ENCODE data around the gene DNASE1. TPM values are rescaled to one million over a fixed set of nuclear protein-coding genes. Genes with fewer than 3 reads are reported as not detected.
A peak's percentile ranks its signal among the peaks of the same experiment; 100 is the strongest.

Gene DNASE1
- total RNA-seq, 3 donors from 2014 or later (not counting 1 experiment from before 2014, with no cell fraction given): 29.9 to 47.8 (median 34.9) TPM

- H3K4me3 Mint-ChIP-seq: no peak overlapping the region
- peaks cover 0 to 4% of the 10 kb centered on the region in 2 donors for H3K4me1 Mint-ChIP-seq
- no peak overlapping the region for H3K27ac ChIP-seq (ENCODE audit: low read length)
- intact Hi-C loops (cut with micrococcal nuclease): no loop called here
- H3K27ac Mint-ChIP-seq: no peak overlapping the region
- peak in 1 of 3 donors; percentile 44 for ATAC-seq
- no peaks in the 10 kb centered on the region for H3K27me3 ChIP-seq (ENCODE audit: control insufficient read depth, insufficient read depth, low read length)
- WGBS (ENCODE audit: insufficient coverage): 18% methylated on average over 4 of the region's 4 CpGs
- no peaks in the 10 kb centered on the region for H3K36me3 Mint-ChIP-seq
- H3K4me3 ChIP-seq (ENCODE audit: low read length): no peak overlapping the region
- H3K4me1 ChIP-seq (ENCODE audit: control insufficient read depth, insufficient read depth, low read length): peaks cover 12% of the 10 kb centered on the region
- no peaks in the 10 kb centered on the region for H3K27me3 Mint-ChIP-seq (ENCODE audit: low read depth in 2 of 2)
- no peaks in the 10 kb centered on the region for H3K9me3 ChIP-seq (ENCODE audit: control insufficient read depth, insufficient read depth, low read length)
- no peaks in the 10 kb centered on the region for H3K36me3 ChIP-seq (ENCODE audit: control insufficient read depth, insufficient read depth, low read length)
- DNase-seq: peak in 1 of 2 donors; percentile 17
- no peak for TF ChIP-seq CTCF (IDR thresholded peaks at IDR 0.05)
- no peaks in the 10 kb centered on the region for H3K9me3 Mint-ChIP-seq
These were observed 44.5 kb downstream of the DNASE1 start for GRCh38 chr16:3698941-3699340.

- no peaks in the 10 kb centered on the region for H3K27me3 Mint-ChIP-seq (ENCODE audit: low read depth in 2 of 2)
- no peaks in the 10 kb centered on the region for H3K36me3 Mint-ChIP-seq
- H3K27me3 ChIP-seq (ENCODE audit: control insufficient read depth, insufficient read depth, low read length): no peaks in the 10 kb centered on the region
- H3K27ac ChIP-seq (ENCODE audit: low read length): no peak overlapping the region
- H3K4me1 Mint-ChIP-seq: peaks cover 0 to 12% of the 10 kb centered on the region in 2 donors
- no peak overlapping the region for H3K4me3 ChIP-seq (ENCODE audit: low read length)
- no peak for ATAC-seq
- intact Hi-C loops (cut with micrococcal nuclease): no loop called here
- peaks cover 12% of the 10 kb centered on the region for H3K4me1 ChIP-seq (ENCODE audit: control insufficient read depth, insufficient read depth, low read length)
- H3K9me3 ChIP-seq (ENCODE audit: control insufficient read depth, insufficient read depth, low read length): no peaks in the 10 kb centered on the region
- H3K36me3 ChIP-seq (ENCODE audit: control insufficient read depth, insufficient read depth, low read length): no peaks in the 10 kb centered on the region
- no peaks in the 10 kb centered on the region for H3K9me3 Mint-ChIP-seq
- H3K27ac Mint-ChIP-seq: no peak overlapping the region
- TF ChIP-seq CTCF (IDR thresholded peaks at IDR 0.05): no peak
- no peak for DNase-seq
- H3K4me3 Mint-ChIP-seq: no peak overlapping the region
- 100% methylated on average over 3 of the region's 4 CpGs for WGBS (ENCODE audit: insufficient coverage)
These were observed 47.0 kb downstream of the DNASE1 start for GRCh38 chr16:3701531-3701930.

GRCh38 chr16:3702082-3702481 is 47.6 kb downstream of the DNASE1 start:
- Histone ChIP-seq H3K27me3 (ENCODE audit: control insufficient read depth, insufficient read depth, low read length) (no peaks in the 10 kb centered on the region), H3K27ac (ENCODE audit: low read length) (no peak overlapping the region), H3K9me3 (ENCODE audit: control insufficient read depth, insufficient read depth, low read length) (no peaks in the 10 kb centered on the region), H3K4me3 (ENCODE audit: low read length) (no peak overlapping the region), H3K4me1 (ENCODE audit: control insufficient read depth, insufficient read depth, low read length) (peaks cover 12% of the 10 kb centered on the region), H3K36me3 (ENCODE audit: control insufficient read depth, insufficient read depth, low read length) (no peaks in the 10 kb centered on the region)
- Mint-ChIP-seq H3K27me3 (ENCODE audit: low read depth in 2 of 2) (no peaks in the 10 kb centered on the region), H3K27ac (no peak overlapping the region), H3K9me3 (no peaks in the 10 kb centered on the region), H3K4me1 (peaks cover 0 to 12% of the 10 kb centered on the region in 2 donors), H3K4me3 (no peak overlapping the region), H3K36me3 (no peaks in the 10 kb centered on the region)
- intact Hi-C loops (cut with micrococcal nuclease): no loop called here
- WGBS (ENCODE audit: insufficient coverage): 94% methylated on average over 7 of the region's 7 CpGs
- no peak for TF ChIP-seq CTCF (IDR thresholded peaks at IDR 0.05)
- ATAC-seq (no peak), DNase-seq (no peak)

GRCh38 chr16:3706253-3707012 is 51.9 kb downstream of the DNASE1 start:
- H3K4me1 ChIP-seq (ENCODE audit: control insufficient read depth, insufficient read depth, low read length): no peaks in the 10 kb centered on the region
- Mint-ChIP-seq H3K36me3 (no peaks in the 10 kb centered on the region), H3K27me3 (ENCODE audit: low read depth in 2 of 2) (no peaks in the 10 kb centered on the region), H3K27ac (no peak overlapping the region), H3K4me3 (no peak overlapping the region), H3K4me1 (peaks cover 0 to 7% of the 10 kb centered on the region in 2 donors), H3K9me3 (no peaks in the 10 kb centered on the region)
- H3K27me3 ChIP-seq (ENCODE audit: control insufficient read depth, insufficient read depth, low read length): no peaks in the 10 kb centered on the region
- no peaks in the 10 kb centered on the region for H3K36me3 ChIP-seq (ENCODE audit: control insufficient read depth, insufficient read depth, low read length)
- intact Hi-C loops (cut with micrococcal nuclease): no loop called here
- H3K9me3 ChIP-seq (ENCODE audit: control insufficient read depth, insufficient read depth, low read length): no peaks in the 10 kb centered on the region
- no peak for DNase-seq
- WGBS (ENCODE audit: insufficient coverage): 78% methylated on average over 10 of the region's 10 CpGs
- TF ChIP-seq CTCF (IDR thresholded peaks at IDR 0.05): no peak
- H3K27ac ChIP-seq (ENCODE audit: low read length): no peak overlapping the region
- ATAC-seq: no peak
- H3K4me3 ChIP-seq (ENCODE audit: low read length): no peak overlapping the region

Measured in natural killer cell (primary cell).